Middle frontal gyrus (tissue), 1 donor: Measurements from ENCODE around the gene ANKS1B.
"Not testable (repeated sequence)": the region's sequence is repeated elsewhere in the genome, so short reads cannot be mapped to it uniquely, and the experiment has no call there.

Source experiments
- DNase-seq: peaks from one replicate; pipeline ENCODE4 v3.0.0-alpha.2; 2015; ENCODE audit warnings: low spot score; ENCODE audit errors: extremely low spot score

ANKS1B gene

DNA sequence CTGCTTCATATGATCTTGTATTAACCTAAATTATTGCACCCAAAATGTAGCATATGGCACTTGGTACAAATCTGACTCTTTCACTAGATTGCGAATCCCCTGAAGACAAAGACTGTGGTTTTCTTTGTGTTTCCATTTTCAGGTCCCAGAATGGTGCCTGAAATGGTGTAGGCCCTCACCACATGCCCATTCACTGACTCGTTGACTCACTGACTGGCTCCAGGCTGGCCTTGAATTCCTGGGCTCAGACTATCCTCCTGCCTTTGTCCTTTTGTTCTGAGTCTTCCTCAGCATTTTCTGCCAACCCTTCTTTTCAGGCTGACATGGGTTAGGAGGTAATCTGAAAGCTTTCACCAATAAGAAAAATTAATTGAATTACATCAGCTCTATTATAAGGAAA, 705.8 kb downstream of the ANKS1B start:
- DNase-seq, result no peak

DNA sequence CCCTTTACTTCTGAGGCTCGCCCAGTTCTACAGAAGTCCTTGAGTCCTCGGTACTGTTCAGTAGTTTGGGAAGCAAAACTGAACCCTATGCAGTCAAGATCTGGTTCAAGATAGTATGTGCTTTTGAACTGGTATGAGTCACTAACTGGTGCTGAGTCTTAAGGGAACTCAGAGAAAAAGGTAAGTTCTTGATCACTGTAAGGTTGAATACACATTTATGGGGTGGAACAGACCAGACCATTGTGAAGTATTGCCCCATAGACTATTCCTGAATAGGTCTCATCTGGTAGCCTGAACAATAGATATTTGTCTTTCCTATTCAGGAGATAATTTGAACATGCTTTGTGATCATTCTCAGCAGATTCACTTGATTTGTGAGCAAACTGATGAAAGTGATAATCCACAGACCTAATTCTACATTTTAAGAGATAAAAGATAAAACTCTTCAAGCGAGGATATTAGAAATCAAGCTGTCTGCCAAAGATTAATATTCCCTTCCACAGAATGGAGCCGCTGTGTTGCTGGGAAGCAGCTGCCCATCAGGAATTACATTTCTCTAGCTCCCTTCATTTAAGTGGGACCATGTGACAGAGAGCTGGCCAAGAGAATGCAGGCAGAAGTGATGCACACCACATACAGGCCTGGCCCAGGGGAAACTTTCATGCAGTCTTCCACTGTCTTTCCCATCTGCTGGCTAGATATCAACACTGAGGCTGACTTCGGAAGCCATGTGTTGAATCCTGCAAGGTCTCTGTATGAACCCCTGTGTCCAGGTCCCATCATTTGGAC, 707.0 kb downstream of the ANKS1B start:
- no peak for DNase-seq

DNA sequence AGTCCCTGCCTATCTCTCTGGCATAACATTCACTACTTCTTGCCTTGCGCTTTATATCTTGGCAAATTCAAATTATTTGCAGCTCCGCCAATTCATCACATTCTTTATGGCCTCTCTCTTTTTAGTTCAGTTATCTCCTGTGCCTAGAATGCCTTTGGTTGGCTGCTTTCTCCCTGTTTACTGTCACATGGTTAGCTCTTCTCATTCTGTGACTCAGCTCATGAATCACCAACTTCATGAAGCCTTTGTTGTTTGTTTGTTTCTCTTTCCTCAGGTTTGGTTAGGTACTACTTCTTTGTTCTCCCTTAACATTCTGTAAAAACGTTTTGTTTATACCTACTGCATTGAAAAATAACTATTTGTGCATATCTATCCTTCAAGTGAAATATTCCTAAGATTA, 713.7 kb downstream of the ANKS1B start:
- DNase-seq, result no peak

DNA sequence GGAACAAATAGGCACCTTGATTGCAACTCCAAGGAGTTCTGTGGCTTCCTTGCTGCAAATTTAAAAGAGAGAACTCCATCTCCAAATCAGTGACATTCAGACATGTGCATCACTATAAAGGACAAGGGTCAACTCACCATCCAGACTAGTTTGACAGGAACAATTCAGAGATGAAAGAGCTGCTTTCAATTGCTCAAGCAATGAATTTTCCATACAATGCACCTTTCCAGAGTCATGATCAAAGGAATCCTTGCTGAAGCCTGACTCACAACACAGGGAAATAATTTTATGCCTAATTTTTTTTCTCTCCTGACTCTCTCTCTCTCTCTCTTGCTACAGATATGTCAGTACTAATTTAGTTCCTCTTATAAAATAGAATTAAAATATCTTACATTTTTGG, 717.7 kb downstream of the ANKS1B start:
- DNase-seq, result no peak

DNA sequence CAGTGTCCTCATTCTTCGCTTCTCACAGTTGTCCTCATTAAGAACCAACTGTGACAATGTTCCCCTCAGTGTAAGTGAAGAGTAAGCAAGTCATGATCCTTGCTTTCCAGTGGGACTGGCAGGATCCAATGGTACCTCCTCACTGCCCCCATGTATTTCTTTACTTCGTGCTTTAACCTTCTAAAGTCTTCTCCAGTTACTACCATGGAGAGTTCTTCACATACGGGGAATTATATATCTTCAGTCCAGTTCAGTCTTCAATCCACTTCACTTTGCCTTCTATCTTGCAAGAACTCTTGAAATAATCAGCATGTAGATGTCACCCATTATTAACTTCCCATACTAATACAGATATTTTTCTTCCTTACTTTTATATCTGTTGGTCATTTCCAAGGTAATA, 719.1 kb downstream of the ANKS1B start:
- no peak for DNase-seq

DNA sequence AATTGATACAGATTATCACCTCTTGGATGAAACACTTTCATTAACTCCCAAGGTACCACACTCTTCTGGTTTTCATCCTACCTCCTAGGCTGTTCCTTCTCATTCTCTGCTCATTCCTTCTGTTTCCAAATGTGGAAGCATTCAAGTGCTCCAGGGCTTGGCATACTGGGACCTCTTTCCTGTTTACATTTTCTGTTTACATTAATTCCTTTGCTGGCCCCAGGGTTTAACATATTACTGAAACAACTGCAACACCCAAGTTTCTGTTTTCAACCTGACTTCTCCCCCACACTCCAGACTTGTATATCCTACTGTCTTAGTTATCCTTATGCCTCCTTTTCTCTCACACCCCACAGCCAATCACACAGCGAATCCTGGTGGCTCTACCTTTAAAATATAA, 723.5 kb downstream of the ANKS1B start:
- DNase-seq, result no peak

DNA sequence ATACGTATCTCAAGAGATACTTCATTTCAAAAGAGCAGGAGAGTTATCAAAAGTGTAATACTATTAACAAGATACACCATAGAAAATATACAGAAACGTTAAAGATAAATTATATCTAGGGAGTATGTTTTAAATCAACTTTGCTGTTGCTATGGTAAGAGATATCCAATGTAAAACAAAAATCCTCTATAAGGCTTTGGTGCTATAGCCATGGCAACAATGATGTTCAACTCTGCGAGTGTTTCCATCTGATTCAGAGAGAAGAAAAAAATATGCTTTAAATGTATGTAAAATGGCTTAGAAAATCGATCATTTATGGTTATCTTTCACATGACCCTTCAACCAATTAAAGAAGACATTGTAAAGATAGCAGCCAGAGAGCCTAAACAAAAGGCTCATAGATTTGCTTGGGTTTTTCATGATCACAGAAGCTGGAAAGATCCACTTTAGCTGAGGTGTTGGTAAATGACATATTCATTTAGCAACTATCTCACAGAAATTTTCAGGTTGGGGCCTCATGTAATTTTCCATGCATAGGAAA, 724.2 kb downstream of the ANKS1B start:
- no peak for DNase-seq

DNA sequence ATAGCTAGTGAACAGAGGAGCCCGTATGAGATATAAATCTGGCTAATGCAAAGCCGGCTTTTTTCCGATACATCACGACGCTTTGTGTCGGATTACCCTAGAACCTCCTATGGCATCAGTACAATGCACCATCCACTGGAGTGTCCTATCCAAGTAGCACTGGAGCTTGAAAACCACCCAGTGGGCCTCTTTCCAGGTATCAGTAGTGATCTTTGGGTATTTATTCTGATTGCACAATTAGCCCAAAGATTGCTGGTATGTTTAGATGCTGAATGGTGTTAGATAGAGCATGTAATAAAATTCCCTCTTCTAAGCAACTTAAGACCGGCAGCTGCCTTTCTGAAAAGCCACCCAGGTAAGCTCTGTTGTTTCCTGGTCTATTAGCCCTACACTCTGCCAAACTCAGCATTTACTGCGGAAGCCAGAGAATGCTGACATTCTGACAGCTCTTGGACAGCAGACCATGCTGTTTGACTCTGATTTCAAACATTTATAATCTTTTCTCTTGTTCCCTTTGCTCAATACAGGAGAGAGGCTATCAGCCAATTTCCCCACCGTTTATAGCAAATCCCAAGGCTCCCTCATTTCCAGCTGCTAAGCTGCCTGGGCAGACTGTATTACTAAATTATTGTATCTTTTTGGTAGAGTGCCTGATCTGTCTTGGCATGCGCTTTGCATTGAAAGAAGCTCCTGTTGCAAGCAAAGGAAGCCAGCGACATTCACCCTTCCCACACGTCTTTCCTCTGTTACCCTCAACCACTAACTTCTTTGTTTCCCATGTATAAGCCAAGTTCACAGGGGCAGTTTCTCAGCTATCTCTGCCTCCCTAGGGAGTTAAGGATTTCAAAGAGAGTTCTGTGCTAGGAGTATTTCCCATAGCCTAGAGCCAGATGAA, 725.4 kb downstream of the ANKS1B start:
- DNase-seq, result no peak

DNA sequence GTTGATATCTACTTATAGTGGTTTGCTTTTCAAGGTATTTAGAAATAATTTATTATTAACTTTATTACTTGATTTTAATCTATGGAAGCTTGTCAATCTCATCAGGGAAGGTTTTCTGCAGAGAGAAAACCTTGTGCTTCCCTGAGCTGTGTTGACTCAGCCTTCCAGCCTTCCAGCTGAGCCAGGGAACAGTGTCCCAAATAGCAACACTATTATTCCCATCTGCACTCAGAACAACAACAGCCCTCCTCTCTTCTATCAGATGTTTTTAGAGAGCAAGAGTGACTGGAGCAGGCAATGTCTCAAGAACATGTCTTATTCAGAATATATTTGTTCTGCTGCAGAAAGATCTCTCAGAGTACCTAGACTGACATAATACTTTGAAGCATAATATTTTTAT, 727.1 kb downstream of the ANKS1B start:
- DNase-seq, result no peak

DNA sequence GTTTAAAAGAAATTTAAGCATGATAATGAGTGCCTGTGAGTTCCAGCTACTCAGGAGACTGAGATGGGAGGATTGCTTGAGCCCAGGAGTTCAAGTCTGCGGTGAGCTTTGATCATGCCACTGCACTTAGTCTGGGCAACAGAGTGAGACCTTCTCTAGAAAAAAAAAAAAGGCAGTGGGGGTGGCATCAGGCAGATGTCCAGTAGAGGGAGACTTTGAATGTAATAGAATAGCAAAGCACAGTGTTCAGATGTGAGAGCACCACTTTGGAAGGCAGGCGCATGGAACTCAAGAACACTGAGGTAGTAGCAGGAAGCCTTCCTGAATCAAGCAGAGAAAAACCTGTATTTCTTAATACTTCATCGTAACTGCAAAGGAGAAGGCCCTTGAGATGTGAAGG, 731.7 kb downstream of the ANKS1B start:
- no peak for DNase-seq

DNA sequence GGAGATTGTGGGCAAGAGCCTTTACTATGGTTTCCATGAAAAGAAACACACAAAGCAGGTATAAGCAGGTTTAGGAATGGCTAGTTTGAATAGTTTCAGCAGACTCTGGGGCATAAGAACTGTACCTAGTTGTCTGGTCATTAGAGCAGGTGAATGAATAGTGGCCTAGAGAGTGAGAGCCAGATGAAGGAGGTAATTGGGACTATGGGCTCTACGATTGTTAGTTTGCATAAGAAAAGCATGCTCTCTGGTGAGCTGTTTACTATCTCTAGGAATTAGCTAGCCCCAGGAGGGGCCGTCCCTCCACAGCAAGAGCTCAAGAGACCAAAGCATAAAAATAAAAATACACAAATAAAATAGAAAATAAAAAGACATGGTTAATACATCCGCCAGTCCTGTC, 734.6 kb downstream of the ANKS1B start:
- DNase-seq, result no peak

DNA sequence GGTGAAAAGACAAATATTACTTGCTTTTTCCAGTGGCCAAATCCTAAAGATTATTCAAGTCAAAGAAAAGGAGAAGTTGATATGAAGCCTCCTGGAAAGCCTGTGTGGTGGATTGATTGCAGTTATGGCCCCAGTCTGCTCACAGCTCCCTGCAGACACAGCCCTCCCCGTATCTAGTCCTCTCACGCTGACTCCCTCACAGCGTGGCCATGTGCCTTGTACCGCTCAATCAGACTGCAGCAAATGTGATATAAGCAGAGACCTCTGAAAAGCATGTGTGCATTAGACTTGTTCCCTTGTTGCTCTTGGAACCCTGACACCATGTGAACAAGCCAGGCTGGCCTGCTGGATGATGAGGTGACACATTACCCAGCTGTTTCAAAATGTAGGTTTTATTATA, 735.2 kb downstream of the ANKS1B start:
- DNase-seq, result no peak

DNA sequence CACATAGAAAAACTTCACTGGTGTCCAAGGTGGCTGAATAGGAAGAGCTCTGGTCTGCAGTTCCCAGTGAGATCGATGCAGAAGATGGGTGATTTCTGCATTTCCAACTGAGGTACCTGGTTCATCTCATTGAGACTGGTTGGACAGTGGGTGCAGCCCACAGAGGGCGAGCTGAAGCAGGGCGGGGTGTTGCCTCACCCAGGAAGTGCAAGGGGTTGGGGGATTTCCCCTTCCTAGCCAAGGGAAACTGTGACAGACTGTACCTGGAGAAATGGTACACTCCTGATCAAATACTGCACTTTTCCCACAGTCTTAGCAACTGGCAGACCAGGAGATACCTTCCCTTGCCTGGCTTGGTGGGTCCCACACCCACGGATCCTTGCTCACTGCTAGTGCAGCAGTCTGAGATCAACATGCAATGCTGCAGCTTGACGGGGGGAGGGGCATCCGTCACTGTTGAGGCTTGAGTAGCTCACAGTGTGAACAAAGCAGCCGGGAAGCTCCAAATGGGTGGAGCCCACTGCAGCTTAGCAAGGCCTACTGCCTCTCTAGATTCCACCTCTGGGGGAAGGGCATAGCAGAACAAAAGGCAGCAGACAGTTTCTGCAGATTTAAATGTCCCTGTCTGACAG, 746.7 kb downstream of the ANKS1B start:
- DNase-seq, result not testable (repeated sequence)

DNA sequence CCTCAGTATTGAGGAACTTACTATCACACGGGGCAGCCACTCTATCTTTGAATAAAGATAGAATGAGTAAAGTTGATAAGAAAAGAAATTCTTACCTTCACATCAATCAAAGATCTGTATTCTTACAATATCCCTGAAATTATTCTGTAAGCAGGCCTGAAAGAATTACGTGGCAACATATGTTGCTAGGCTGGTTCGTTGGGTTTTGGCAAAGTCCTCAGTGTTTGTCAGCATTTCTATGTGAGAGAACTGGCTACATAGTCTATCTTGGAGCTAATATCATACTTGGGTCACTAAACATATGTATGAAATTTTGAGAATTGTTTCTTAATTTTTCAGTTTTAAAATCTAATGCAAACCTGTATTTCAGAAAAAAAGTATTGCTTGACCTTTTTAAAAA, 749.4 kb downstream of the ANKS1B start:
- no peak for DNase-seq

DNA sequence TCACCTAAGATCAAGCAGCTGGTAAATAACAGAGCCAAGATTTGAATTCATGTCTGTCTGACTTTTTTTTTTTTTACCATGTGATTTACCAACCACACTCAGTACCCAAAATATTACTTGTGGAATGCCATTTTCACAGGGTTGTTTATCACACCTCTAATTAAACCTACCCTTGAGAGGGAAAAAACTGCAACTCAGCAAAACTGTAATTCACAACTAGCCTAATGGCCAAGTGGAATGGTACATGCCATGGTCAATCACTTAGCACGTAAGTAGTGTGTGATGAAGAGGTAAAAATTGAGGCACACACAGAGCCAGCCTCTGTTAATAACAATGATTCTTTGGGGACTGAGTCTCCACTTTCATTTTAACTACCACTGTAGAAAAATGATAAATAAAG, 750.0 kb downstream of the ANKS1B start:
- DNase-seq, result no peak

DNA sequence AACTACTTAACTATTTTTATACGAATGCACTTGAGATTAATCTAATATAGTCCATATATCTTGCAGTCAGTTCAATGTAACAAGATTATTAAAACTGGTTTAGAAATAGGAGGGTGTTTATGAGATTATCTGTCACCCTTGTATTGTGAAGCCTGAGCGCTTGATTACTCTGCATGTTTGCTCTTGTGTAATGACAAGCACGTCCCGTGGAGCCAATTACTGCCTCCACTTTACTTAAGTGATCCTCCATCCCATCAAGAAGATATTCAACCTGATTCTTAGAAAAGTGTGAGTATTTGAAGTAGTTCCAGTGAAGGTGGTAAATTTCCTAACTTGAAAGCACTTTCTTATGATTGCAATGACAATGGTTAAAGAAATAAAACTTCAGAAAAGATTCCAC, 752.4 kb downstream of the ANKS1B start:
- no peak for DNase-seq

DNA sequence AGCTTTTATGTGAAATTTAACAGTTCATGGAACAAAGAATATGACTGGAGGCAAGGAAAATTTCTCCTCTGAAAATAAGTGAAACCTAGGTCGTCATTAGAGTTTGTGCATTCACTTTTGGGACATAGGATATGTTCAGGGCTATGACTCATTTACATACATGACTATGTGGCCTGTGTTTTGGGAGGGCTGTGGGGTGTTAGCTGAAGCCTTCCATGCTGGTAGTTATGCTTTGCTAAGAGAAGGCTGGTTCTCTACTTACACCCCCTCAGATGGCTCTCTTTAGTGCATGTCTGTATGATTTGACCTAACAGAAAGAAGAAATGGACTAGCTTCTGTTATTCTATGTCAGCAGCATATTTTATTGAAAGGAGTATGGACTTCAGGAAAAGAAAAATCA, 753.7 kb downstream of the ANKS1B start:
- no peak for DNase-seq

DNA sequence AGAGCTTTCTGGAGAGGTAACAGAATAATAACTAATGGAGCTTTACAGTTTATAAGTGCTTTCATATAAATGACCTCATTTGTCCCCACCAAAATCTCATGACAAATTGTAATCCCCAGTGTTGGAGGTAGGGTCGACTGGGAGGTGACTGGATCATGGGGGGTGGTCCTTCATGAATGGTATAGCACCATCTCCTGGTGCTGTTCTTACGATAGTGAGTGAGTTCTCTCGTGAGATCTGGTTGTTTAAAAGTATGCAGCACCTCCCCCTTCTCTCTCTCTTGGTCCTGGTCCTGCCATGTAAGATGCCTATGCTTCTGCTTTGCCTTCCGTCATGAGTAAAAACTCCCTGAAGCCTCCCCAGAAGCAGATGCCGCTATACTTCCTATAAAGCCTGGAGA, 760.5 kb downstream of the ANKS1B start:
- DNase-seq, result no peak

DNA sequence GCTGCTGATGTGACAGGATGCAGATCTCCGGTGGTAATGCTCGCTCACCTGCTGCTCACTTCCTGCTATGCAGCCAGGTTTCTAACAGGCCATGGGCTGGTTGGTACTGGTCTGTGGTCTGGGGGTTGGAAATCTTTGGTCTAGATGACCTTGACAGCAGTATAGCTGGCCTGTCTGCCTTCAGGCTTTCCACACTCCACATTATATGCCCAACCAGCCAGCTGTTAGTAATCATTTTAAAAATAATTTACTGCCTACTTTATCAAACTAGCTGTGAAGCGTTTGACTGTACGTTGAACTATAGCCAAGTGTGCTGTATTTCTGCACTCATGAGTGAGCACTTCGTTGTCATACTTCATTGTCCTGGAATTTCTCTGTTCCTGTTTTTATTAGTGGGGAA, 761.2 kb downstream of the ANKS1B start:
- DNase-seq, result no peak

DNA sequence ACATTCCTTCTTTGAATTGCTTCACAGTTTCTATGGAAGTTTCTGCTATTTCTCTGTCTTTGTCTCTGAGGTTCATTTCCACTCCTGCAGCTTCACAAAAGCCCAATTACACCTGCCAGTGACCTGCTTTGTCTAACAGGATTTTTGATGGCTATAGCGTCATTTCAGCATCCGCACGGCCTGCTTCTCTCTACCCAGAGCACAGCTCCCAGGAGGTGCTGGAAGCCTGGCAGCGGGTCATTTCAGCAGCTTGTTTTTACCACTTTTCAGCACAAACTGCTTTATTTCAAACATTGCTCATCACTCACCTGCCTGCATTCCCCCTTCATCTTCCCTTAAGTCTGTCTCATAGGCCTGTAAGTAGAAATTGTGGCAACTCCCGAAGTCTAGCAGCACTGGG, 771.7 kb downstream of the ANKS1B start:
- DNase-seq, result no peak

DNA sequence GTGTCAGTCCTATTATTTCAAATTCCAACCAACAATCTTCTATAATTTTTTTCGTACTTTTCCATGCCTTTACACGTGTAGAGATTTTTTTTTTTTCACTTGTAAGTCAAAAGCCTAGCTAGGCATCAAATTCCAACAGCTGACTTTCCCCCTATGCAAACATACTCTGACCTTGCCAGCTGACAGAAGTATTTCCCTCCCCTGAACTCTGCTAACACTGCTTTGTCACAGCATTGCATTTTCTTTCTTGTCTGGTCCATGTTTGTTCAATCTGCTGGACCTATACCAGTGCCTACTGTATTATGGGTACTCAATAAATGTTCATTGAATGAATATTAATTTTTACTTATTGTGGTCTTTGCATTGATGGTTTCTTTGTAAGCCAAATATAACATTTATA, 772.5 kb downstream of the ANKS1B start:
- no peak for DNase-seq

DNA sequence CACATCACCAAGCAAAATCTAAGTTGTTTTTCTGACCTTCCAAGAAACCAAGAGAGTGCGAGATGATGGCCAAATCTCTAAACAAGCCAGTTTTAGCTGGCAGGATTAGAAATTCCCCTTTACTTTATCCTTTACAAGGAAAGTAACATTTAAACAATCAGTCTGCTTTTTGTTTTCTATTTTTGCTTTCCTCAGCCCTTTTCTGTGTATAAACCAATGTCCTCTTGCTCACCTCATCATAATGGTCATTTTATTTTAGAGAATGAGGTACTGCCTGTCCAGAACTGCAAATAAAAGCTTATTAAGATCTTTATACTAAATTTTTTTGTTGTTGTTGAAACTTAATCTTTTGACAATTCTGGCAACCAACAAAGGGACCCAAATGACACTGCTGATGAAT, 779.6 kb downstream of the ANKS1B start:
- no peak for DNase-seq
